GM18502 (cell line): Measurements from ENCODE around the gene PLCB3.
"Not testable (repeated sequence)": the region's sequence is repeated elsewhere in the genome, so short reads cannot be mapped to it uniquely, and the experiment has no call there.

Experiments used
- ATAC-seq: cut with Tn5 transposase; IDR thresholded peaks from one replicate; pipeline ENCODE4 v1.9.1; 2021; ENCODE audit warnings: mild to moderate bottlenecking; ENCODE audit not compliant: unreplicated experiment, poor library complexity

PLCB3 gene

GRCh38 chr11:64234647-64235379 is 16.5 kb upstream of the PLCB3 start:
- ATAC-seq: peak; percentile 27

DNA sequence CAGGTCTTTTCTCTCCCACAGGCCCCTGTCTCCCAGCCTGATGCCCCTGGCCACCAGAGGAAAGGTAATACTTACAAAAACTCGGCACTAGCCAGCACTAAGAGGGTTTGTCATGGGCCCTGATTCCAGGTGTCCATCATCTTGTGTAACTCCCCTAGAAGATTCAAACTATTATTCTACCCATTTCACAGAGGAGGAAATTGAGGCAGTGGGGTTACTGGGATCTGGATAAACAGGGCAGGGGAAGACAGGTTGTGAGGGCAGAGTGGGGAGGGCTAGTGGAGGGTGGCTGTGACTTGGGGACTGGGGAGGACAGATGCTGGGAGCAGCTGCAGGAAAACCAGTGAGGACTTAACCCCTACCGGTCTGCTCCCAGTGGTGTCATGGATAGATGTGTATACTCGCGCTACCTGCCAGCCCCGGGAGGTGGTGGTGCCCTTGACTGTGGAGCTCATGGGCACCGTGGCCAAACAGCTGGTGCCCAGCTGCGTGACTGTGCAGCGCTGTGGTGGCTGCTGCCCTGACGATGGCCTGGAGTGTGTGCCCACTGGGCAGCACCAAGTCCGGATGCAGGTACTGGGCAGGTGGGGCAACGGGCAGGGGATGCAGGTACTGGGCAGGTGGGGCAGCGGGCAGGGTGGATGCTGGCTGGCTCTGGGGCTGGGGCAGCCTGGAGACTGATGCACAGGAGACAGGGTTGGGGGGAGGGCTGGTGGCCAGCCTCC is 15.7 kb upstream of the PLCB3 start:
- no peak for ATAC-seq

DNA sequence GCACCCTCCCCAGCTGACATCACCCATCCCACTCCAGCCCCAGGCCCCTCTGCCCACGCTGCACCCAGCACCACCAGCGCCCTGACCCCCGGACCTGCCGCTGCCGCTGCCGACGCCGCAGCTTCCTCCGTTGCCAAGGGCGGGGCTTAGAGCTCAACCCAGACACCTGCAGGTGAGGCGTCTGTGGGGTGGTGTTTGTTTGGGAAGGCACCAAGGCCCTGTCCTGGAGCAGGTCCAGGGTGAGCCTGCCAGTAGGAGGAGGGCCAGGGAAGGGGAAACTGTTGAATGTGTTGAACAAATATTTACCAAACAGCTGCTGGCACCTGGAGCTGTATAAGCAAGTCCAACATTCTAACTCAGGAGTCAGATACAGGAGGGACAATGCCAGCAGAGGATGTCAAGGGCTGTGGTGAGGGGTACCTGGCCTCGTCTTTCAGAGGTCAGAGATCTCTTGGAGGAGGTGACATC is 13.8 kb upstream of the PLCB3 start:
- no peak for ATAC-seq

GRCh38 chr11:64238076-64238475 is 13.3 kb upstream of the PLCB3 start:
- ATAC-seq: no peak

DNA sequence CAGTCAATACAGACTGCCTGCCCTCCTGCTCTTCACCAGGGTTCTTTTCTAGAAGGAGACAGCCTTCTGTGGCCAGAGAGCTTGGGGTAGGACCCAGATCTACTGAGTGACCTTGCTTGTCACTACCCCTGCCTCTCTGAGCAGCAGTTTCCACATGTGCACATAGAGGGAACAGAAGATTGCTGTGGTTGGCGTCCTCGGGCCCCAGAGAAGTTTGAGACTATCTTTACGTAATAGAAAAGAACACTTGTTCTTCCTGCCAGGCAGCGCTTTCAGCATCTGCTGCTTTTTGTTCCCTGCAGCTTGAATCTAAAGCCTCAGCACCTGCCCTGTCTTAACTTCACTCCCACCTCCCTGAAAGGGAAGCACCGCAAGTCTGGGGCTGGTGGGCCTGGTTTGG is 12.3 kb upstream of the PLCB3 start:
- ATAC-seq: no peak

DNA sequence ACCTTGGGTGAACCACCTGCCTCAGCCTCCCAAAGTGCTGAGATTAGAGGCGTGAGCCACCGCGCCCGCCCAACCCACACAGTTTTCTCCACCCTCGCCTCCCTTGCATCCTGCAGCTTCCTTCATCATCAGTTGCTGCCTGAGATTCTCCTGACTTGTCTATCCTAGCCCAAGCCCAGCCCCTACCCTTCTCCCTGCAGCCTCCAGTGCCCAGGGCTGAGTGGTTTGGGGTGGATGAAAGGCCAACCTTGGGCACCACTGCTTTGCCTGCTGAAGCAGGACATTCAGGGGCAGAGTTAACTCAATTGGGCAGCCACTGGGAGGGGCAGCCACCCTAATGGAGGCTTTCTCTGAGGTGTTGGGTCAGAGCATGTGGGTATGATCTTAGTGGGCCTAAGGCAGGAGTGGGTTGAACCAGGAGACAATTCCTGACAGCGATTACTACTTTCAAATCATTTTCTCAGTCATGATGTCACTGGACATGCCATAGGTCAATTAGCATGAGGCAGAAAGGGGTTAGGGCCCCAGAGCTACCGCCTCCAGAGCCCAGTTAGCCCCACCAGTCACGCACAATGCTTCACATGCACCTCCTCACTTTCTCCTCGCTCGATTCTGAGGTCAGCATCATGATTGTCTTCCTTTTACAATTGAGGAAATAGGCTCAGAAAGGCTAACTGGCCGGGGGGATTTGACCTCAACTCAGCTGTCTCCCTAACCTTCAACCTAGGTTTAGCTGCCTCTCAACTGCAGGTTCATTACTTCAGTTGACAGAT is 11.5 kb upstream of the PLCB3 start:
- ATAC-seq: peak; percentile 9

DNA sequence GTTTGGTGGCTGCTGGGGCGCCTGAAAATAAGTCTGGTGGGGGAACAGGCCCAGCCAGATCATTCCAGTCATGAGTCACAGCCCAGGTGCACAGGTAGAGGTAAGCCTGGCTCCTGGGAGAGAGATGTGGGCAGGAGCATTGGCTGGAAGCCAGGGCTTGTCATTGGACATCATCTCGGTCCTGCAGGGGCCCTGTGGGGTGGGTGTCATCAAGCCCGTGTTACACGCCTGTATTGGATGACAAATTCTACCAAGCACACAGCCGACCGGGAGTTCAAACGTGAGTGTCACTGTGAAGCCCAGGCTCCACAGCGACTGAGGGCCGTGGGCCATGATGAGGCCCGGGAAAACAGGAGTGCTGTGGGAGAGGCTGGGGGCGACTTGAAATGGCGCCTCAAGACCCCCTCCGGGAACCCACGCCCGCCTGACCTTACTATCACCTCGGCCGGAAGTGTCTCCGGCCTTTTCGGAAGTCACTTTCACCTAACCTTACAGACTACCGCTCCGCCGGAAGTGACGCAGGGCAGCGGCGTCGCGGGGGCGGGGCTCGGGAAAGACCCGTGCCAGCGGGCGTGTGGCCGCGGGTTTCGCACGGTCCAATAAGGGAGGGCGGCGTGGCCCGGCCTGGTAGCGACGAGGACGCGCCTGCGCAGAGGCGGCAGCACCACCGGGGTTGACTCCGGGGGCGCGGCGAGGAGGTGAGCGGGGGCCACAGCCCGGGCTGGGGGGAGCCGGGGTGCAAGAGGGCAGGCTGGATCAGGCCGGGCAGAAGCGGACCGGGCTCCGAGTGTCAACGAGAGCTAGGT is 10.7 kb upstream of the PLCB3 start, which contains the start of gene FKBP2:
FKBP2 (plus strand) TSS at position 661 of the 806 bp plus-strand sequence. CDS start 1,293 bp downstream, outside the sequence.
- ATAC-seq: peak; percentile 53

DNA sequence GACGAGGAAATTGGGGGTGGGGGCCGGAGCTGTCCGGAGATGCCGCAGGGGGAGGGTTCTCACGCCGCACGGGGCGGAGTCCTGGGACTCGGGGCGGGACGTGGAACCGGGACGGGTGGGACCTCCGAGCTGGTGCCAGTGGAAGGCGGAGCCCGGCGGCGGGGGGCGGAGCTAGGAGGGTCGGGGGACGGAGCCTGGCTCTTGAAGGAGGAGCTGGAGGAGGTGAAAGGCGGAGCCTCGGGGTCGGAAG is 10.2 kb upstream of the PLCB3 start:
- peak; percentile 60 for ATAC-seq

DNA sequence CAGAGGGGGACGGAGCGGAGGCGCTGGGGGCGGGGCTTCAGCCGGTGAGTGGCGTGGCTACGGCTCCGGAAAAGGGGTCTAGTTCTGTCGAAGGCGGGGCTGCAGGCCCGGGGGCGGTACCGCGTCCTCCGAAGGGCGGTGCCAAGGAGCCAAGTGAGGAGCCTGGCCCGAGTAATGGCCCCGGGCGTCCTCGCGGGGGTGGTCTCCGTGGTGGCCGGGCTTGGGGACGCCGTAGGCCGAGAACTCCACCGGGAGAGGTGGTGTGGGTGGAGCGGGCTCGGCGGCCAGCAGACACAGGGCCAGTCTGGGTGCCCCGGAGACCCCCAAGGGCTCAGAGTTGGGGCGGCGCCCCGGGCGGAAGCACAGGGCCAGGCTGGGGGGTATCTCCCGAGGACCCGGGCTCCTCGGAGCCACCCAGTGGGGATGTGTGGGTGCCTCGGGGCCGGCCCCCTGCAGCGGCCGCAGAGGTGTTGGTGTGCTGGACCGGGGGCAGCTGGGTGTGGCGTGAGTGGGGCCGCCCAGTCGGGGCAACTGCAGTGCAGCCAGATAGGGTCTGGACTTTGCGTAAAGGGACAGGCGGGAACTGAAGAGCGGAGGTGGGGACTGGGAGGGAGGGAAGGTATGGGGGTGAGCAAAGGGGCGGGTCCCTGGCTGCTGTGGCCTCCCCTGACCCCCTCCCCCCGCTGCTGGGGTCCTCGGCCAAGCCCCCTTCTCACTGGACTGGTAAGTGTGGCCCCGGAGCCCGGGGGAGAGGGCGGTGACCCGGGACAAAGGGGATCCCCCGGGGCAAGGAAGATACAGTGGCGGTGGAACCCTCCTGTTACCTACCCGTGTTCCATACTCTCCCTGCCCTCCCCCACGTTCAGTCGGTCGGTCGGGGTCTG is 9.6 kb upstream of the PLCB3 start:
- peak; percentile 58 for ATAC-seq

GRCh38 chr11:64243236-64243854 is 8.0 kb upstream of the PLCB3 start:
- no peak for ATAC-seq

GRCh38 chr11:64244107-64244506 is 7.2 kb upstream of the PLCB3 start:
- ATAC-seq: no peak

DNA sequence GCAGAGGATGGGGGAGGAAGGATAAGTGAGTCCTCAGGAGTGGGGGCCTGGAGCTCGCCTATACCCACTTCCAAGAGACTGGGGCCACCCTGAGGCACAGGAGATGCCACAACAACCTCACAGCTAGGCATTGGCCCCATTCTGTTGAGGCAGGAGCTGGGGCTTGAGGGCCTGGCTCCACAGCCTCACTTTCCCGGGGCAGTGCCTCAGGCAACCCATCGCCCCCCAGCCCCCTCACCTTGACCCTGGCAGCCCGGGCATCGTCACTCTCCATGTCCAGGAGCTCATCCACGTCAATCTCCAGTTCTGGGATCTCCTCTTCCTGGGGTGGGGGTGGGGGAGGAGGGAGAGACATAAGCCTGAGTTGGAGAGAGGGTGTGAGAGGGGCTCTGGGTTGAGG is 6.4 kb upstream of the PLCB3 start:
- no peak for ATAC-seq

DNA sequence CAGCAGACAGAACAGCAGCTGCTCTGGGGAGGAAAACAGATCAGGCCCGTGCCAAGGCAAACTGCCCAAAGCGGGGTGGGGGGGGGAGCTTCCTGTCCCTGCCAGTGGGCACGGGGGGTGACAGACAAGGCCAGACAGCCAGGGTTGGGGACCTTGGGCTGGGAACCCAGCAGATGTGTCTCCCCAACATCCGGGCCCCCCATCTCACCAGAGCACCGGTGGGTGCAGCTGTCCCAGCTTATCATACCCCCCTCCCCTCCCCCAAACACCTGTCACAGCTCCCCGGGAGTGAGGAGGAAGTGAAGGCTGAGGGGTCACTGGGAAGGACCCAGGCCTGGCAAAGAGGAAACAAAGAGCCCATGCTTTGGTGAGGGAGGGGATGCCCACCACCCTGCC is 5.9 kb upstream of the PLCB3 start:
- no peak for ATAC-seq

DNA sequence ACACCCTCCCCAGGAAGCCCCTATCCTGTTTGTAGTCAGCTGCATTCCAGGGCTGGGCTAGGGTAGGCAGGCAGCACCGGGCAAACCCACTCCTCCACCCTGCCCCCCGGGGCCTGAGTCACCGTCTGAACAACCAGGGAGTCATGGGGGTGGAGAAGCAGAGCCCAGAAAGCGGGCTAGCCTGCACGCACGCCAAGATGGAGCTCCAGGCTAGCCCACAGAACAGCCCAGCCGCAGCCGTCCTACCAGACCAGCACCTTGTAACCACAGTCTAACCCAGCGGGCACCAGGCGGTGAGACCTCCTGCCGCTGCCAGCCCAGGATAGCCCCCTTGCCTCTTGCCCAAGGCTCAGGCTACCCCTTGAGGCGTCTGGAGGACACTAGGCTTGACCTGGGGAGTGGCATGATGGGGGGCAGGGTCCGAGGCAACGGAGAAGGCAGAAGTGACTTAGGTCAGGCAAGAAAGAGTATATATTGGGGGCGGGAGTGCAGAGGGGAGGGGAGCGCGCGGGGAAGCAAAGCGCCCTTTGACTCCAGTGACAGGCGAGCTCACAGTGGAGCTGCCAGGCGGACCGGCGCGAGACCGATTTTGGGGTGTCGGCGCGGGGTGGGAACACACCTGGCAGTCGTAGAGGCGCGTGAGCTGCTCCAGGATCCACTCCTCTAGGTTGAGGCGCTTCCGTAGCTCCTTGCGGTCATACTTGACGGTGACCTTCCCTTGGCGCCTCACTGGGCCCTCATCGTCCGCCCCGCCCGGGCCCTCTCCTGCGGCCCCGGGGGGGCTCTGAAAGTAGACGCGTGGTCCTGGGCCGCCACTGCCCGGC is 5.3 kb upstream of the PLCB3 start:
- ATAC-seq: no peak

GRCh38 chr11:64246621-64246870 is 4.8 kb upstream of the PLCB3 start:
- ATAC-seq: not testable (repeated sequence)

DNA sequence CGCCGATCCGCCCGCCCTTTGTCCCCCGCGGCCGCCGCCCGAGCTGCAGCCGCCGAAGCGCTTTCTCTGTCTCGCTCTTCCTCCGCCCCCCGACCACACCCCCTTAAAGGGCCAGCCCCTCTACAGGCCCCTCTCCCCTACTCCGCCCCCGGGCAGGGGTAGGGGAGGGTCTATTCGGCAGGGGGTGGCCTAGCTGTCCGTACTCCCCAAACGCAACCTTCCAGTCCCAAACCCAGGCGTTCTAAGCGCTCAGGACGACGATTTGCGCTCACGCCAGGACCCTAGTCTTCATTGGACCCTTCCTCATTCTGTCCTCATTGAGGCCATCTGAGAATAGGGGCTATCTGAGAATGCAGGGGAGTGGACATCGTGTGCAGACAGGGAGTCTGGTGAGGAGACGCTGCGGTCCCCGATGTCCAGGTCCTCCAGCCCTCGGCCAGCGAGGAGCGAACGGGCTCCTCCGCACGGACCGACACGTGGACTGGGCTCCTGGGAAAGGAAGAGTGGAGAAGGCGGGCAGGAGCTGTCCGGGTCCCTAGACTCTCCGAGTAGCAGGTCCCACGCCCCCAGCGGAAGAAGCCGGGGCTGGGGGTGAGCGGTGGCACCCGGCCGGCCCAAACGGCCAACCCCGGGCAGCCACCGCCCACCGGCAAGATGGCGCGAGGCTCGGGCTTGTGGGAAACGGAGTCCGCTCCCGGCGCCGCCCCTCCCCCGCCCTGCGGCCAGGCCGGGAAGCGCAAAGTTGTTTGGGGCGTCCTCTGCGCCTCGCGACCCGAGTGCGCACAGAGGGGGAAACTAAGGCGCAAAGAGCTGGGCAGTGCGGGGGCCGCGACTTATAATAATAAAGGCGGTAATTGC is 4.2 kb upstream of the PLCB3 start, which contains the start of gene PPP1R14B:
PPP1R14B (minus strand) TSS at position 73 of the 858 bp plus-strand sequence. CDS start 270 bp downstream, outside the sequence.
- no peak for ATAC-seq

DNA sequence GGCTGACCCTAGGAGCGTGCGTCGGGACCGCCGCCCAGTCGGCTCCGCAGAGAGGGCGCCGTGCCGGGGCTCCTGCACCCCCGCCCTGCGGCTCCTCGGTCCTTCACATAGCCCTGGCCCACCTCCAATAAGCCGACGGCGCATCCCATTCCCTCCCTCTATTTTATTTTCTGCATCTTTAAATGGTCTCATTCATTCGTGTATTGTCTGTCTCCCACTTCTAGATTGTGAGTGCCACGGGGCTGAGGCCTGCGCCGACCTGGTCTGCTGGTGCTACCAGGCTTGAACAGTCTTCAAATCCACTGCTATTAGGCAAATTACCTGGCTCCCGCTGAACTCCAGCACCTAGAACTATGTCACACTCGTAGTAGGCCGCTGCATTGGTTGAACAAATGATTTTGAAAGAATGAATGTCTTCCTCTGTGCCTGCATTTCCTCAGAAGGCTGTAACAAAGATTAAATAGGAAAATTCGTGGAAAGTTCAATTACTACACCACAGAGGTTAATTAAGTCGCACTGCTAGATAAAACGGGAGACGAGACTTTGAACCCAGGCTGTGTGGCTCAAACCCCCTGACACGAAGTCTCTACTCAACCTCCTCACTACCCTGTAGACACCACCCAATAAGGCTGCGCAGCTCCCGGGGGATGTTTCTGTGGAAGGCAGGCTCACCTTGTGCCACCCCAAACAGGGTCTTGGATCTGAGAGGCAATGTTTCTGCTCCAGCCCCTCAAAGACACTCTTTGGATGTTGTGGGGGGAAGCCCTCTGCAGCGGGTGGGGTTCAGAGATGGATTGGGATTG is 3.4 kb upstream of the PLCB3 start:
- ATAC-seq: no peak
